ENCODE measurements around the gene LCT.
A peak's percentile ranks its signal among the peaks of the same experiment; 100 is the strongest.
"Not testable (repeated sequence)": the region's sequence is repeated elsewhere in the genome, so short reads cannot be mapped to it uniquely, and the experiment has no call there.

Gene LCT

DNA sequence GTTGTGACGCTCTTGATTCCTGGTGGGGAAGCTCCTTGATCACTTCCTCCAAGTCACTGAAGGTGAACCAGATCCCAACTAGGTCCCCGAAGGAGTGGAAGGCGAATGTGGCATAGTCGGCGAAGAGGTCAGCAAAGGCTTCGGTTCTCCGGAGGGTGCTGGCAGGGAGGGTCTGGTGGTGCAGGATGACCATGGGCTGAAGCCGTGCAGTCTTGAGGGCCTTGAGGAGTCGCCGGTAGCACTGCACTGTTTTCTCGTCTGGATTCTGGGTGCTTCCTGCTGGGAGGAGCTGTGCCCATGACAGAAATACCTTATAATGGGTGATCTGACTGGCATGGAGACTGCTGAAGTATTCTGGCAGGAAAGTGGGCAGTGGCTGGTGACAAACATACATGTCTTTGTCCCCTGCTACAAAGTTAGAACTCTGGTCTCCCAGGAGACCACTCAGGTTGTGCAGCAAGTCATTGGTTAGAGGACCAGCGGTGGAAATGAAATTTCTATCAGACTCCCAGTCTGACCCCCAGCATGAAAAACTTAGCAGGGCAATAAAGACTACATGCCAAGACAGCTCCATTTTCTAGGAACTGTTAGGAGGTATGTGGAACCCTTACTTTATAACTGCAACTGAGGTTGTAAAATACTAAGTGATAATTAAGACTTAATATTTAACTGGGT lies at the start of gene LCT:
Gene LCT (minus strand): TSS at position 589 of the 675 bp plus-strand sequence. CDS start 15 bp downstream, at position 574.
- no peak for DNase-seq

DNA sequence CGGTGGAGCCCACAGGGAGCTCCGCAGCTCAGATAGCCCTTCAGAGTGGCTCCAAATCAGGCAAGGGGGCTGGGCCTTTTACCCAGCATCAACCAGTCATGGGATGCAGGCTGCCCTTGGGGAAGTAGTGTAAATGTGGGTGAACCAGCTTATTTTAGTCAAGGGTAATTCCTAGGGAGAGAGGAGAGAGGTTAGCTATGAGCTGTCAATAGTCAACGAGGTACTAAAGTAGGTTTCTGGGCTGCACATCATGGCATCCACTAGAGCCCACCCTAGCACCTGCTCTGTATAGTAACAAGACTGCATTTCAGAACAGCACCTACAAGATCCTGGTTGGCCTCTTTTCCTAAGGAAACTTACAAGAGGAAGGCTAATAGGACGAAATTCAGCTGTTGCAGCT lies 48.7 kb upstream of the LCT start:
- DNase-seq = no peak

DNA sequence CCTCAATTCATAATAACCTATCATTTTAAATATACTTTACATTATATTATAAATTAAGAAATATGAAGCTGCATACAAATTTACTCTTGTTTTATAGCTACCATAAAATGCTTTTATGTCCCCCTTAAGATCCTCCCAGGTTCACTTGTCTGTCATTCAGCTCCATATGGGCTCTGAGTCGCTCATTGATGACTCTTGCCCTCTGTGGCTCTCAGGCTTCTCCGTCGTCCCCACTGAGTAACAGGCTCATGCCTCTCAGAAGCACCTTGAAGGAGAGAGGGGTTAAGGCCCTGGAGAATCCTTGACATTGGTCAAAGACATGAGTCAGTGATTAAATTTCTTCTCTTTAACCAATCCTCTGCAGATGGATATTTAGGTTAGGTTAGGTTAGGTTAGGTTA lies 45.4 kb upstream of the LCT start:
- no peak for DNase-seq

DNA sequence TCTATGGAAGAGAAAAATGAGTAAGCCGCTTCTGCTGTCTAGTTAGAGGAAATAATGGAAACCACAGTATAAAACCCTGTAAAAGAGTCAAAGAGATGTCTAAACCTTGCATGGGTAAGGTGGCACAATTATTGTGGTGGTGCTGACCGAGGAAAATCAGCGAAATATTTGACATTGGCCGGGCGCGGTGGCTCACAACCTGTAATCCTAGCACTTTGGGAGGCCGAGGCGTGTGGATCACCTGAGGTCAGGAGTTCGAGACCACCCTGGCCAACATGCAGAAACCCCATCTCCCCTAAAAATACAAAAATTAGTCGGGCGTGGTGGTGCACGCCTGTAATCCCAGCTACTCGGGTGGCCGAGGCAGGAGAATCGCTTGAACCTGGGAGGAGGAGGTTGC lies 39.8 kb upstream of the LCT start:
- DNase-seq = not testable (repeated sequence)

DNA sequence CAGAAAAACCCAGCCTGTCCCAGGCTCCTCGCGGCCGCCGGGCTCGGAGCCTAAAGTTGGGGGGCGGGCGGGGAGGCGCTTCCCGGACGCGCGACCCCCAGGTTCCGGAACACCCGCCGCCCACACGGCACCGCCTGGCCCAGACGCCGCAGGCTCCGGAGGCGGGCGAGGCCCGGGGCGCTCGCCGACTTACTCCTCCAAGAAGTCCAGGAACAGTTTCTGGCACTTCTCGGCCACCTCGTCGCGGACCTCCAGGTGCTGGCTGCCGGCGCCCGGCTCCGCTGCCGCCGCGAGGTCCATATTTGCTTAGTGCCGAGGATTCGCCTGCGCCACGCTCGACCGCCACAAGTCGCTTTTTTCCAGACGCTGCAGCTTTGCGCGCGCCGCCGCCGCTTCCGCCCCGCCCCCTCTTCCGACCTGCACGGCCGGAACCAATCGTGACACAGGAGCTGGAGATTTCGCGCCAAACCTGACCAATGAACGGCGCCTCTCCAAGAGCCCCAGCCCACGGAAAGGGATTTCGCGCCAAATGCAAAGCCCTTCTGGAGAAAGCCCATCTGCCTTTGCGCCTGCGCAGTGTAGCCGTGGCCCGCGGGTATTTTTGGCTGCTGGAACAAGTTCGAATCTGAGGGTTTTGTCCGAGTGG lies 39.2 kb upstream of the LCT start, which contains the start of gene MCM6:
Gene MCM6 (minus strand): TSS at position 378 of the 646 bp plus-strand sequence. CDS start 78 bp downstream, at position 300.
- peak; percentile 84 to 85 for DNase-seq

DNA sequence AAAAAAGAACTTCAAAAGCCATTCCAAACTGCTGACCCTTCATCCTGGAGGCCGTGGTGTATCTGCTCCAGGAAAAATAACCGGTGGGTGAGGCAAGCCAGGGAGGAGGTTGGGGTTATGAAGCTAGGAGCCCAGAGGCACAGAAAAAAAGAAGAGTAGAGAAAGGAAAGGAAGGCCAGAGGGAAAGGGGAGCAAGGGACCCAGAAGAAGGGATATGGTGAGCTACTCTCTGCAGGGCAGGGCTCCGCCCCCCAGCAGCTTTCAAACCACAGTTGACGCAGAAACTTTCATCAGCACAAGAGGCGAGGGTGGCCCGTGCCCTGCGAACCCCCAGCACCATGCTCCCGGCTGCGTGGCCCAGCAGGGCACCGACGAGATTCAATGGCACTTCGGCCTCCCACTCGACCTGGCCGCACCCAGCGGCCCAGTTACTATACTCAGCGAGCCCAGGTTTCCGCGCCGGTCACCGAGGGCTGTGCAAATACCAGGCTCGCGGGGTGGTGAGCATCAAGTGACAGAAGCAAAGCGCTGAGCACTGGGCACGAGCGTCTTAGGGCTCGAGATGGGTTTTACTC lies 38.6 kb upstream of the LCT start:
- peak; percentile 6 to 20 for DNase-seq

DNA sequence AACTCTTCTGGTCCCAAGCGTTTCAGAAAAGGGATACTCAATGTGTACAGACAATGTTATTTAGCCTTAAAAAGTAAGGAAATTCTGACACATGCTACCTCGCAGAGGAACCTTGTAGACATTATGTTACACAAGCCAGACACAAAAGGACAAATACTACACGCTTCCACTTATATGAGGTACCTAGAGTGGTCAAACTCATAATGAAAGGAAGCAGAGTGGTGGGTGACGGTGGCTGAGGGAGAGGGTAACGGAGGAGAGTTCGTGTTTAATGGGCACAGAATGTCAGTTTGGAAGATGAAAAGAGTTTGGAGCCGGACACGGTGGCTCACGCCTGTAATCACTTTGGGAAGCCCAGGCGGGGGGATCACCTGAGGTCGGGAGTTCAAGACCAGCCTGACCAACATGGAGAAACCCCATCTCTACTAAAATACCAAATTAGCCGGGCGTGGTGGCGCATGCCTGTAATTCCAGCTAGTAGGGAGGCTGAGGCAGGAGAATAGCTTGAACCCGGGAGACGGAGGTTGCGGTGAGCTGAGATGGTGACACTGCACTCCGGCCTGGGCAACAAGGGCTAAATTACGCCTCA lies 37.9 kb upstream of the LCT start:
- DNase-seq = no peak

DNA sequence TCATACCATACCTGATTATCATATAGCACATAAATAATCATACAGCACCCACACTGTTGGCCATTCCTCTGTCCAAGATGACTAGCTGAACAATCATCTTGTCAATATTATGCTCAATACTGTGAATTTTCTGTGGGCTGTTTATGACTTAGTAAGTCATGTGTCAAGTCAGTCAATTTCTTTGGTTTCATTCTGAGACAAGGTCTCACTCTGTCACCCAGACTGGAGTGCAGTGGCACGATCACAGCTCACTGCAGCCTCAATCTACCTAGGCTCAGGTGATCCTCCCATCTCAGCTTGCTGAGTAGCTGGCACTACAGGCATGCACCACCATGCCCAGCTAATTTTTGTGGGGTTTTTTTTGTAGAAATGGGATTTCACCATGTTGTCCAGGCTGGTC lies 33.6 kb upstream of the LCT start:
- no peak for DNase-seq

DNA sequence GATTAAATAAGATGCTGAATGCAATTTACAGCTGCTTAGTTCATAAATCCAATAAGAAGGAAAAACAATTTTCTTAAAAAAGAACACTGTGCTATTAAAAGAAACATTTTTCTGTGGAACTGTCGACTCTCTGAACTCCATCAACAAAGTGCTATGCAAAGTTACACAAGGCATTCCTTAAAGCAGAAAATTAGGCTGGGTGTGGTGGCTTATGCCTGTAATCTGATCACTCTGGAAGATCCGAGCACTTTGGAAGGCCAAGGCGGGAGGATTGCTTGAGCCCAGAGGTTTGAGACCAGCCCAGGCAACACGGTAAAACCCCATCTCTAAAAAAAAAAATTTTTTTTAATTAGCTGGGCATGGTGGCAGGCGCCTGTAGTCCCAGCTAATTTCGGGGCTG lies 26.2 kb upstream of the LCT start:
- DNase-seq = no peak

DNA sequence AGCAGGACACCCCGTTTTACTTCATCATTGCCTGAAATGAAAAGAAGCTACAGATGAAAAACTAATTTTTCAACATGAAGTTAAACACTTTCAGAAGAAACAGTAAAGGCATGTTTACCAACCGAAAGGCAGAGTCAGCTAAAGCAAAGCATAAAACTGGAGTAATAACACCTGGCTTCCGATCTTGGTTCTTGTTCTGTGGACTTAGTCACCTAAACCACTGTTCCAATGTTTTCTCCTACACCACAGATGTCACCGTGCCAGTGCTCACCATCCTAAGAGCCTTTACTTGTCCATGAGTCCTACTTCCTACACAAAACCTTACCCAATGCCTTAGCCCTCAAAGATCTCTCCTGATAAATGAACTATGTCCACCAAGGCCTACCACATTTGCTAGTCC lies 25.7 kb upstream of the LCT start:
- DNase-seq = no peak

DNA sequence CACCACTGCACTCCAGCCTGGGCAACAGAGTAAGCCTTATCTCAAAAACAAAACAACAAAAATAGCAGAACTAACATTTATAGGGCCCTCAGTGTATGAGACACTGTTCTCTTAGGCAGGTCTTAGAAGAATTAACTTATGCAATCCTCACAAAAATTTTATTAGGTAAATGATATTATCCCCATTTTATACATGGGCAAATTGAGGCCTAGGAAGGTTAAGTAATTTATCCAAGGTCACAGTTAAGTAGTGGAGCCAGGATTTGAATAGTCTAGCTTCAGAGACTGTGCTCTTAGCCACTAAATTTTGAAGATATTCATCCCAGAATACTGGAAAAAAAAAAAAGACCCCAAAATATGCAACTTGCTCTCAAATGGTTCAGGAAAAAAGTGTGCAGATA lies 16.4 kb upstream of the LCT start:
- no peak for DNase-seq

DNA sequence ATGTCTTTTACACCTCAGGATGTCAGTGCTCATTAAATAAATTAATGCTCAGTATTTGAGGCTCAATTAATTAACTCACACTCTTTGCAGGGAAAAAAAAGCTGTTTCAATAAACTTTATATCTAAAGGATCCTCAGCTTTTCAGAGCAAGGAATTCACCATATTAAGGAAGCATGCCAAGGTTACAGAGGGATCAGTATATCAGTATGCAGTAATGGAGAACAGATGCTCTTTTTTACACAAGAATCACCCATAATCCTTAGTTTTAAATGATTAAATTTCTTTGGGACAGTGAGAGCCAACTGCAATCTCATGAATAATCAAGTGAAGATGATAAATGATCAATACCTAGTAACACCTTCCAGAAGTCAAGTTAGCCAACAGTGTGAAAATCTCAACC lies 14.9 kb upstream of the LCT start:
- no peak for DNase-seq

DNA sequence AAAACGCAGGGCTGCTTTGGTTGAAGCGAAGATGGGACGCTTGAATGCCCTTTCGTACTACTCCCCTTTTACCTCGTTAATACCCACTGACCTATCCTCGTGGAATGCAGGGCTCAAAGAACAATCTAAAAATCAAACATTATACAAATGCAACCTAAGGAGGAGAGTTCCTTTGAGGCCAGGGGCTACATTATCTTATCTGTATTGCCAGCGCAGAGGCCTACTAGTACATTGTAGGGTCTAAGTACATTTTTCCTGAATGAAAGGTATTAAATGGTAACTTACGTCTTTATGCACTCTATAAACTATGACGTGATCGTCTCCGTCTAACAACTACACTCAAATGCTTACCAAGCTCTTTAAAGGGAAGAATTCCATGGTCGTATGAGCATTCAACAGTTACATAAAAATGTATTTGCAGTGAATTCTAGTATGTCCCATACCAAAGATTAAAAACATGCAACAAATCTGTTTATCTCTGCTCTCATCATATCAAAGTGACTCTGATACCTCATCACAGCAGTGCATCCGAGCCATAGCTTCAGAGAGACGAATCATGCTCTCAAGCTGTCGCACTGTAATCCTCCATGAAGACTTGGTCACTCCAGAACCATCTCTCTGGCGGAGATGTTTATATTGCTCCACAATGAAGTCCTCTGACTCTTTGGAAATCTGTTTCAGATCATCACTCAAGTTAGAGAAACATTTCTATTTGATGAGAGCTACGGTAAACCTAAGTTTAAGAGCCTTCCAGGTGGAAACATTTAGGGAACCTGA lies 14.1 kb upstream of the LCT start:
- DNase-seq = no peak

DNA sequence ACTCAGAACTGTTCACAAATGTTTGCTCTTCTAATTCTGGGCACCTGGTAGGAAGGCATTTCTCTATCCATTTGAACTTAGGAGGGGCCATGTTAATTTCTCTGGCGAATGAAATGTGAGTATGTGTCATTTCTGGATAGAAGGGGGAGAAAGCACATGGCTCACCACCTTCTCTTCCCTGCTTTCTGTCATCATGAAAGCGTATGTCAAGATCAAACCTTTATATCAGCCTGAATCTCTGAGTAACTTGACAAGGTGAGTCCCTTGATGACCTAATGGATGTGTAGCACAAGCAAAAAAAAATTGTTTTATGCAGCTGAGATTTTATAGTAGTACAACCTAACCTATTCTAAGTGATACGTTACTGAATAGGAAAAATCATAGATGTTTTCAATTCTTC lies 12.1 kb upstream of the LCT start:
- no peak for DNase-seq

DNA sequence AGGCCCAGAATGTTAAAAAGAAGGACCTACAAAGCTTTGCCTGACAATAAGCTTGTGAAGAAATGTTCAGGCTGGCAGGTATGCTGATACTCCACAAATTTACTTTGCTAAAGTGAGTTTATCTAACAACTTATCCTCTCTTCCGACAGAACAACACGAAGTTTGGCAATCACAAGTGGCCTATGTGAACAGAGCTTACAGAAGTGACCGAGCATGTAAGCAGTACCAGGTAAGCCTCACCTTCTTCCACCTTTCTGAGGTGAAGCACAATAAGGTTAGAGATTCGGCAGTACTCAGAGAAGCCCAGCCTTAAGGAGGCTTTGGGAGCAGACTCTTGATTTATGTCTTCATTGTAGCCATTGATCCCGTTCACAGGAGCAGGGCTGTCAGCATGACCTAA lies 9.0 kb upstream of the LCT start:
- no peak for DNase-seq

DNA sequence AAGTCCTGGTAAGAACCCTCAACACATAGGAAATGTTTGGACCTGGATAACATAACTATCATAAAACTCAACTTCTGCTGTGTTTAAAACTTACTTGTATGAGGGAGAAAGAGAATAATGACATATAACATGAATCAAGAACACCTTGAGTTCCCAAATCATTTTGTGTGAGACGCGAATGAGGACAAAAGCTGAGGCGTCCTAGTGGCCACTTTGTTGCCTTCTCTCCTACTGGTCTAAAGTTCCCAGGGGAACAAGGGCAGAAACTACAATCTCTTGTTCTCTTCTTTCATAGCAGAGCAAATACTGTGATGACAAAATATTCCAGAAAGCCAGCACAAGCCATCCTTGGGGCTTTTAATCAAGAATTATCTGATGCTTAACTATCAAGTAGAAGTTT lies 8.3 kb upstream of the LCT start:
- DNase-seq = no peak

DNA sequence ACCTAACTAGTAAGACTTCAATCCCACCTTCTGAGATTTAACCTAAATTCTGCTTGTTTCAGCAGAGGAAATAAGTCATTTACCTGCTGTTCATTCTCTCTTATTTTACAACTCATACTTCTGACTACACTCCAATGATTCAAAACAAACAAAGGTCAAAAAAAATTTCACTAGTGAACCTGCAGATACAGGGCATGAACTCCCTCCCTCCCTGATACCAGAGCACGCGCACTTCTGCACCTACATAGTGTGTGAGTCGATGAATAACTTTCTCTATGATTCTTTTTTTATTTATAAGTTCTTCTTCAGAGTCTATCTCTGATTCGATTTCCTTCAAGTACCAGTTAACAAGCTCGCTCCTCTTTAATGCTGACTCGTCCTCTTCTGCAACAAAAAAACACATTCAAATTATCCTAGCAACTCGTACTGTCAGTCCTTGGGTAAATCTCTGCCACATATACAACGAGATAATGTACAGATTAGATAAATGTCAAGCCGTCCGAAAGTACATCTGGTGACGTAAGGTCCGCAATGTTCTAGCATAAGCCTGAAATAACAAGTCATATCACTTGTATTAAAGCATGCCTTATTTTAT lies 7.4 kb upstream of the LCT start:
- no peak for DNase-seq

DNA sequence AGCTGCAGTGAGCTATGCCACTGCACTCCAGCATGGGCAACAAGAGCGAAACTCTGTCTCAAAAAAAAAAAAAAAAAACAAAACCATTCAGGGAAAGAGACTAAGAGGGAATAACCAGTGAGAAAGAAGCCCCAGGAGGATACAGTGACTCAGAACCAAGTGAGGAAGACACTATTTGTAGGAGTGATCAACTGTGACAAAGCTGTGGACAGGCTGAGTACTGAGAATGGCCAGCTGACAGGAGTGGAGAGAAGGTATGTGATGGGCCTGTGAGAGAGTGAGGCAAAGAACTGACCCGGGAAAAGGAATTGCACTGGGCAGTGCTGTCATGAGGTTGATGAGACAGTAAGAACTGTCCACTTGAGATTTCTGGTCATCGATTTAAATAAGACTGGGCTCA lies 6.7 kb upstream of the LCT start:
- no peak for DNase-seq

DNA sequence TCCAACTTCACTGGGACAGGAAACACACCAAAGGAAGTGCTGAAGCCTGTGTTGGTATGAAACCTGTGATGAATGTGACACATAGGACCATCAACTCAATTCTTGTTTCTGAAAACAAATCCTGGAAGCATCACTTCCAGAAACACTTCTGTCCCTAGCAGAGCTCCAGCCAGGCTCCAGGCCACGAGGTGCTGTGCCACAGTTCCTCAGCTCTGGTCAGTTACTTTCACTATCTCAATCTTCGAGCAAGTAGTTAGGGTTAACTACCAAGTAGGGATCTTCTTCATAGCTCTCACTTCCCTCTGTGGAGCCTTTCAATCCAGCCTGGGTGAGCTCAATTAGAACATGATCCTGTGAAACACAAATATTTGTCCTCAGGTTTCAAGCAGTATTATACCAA lies 3.6 kb upstream of the LCT start:
- no peak for DNase-seq

DNA sequence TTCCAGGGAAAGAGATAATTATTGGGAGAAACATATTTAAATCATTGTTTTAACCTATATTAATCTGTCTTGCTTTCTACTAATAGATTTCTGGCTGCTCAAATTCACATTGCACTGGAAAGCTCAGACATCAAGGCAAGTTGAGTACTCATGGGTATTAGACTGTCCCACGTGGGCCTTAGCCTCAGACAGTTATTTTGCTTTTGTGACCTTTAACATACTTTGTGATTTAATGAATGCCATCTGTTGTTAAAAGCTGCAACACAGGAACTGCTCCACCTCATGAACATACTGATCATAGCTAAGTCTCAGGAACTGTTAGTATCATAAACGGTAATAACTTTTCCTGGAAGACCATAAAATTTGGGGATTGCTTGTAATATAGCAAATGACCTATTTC lies 2.7 kb upstream of the LCT start:
- DNase-seq = no peak

DNA sequence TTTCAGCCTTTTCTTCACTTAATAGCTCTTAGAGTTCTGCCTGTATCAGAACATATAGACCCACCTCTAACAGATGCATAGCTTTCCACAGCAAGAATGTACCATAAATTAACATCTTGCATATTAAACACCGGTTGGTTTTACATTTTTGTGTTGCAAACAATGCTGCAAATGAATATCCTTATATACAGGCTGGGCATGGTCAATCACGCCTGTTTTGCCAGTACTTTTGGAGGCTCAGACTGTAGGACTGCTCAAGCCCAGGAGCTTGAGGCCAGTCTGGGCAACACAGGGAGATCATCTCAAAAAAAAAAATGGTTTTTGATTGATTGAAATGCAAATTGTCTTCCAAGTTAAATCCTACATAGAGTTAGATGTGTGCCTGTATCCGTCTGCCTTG lies 1.5 kb upstream of the LCT start:
- DNase-seq = no peak

DNA sequence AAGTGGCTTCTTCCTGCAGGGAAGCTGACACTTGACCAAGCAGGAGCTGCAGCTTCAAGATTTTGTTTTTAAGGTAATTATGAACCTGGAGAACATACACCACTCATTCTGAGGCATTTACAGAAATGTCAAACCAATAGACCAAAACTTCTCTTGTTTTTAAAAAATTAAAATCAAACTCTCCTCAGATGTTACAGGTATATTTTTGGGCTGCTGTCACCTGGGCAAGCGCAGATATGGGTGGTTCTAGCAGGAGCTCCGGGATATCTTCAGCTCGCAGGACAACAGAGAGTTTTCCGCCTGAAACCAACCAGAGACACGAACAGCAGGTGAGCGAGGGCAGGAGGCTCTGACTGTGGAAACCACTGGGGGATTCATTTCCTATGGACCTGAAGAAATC lies 4.1 kb downstream of the LCT start:
- DNase-seq = no peak
